Measurements from ENCODE around the gene ZNF441. TPM values are rescaled to one million over a fixed set of nuclear protein-coding genes. Genes with fewer than 3 reads are reported as not detected.
A peak's percentile ranks its signal among the peaks of the same experiment; 100 is the strongest.
"Not testable (repeated sequence)": the region's sequence is repeated elsewhere in the genome, so short reads cannot be mapped to it uniquely, and the experiment has no call there.

Gene ZNF441
- total RNA-seq, 1 donor from 2014 or later, result 6.6 TPM

- DNase-seq (ENCODE audit: low spot score), result no peak
Observed at GRCh38 chr19:11780431-11781020, 13.7 kb downstream of the ZNF441 start.

GRCh38 chr19:11781295-11782057 is 14.7 kb downstream of the ZNF441 start:
- no peak for DNase-seq (ENCODE audit: low spot score)

GRCh38 chr19:11783767-11784166 is 17.0 kb downstream of the ZNF441 start:
- DNase-seq (ENCODE audit: low spot score), result no peak

GRCh38 chr19:11784356-11784755 is 17.6 kb downstream of the ZNF441 start:
- DNase-seq (ENCODE audit: low spot score), result no peak

- no peak for DNase-seq (ENCODE audit: low spot score)
Observed at GRCh38 chr19:11787536-11787935, 20.7 kb downstream of the ZNF441 start.

- no peak for DNase-seq (ENCODE audit: low spot score)
Observed at GRCh38 chr19:11792942-11793341, 26.1 kb downstream of the ZNF441 start.

GRCh38 chr19:11797491-11797890 is 30.7 kb downstream of the ZNF441 start:
- DNase-seq (ENCODE audit: low spot score), result peak; percentile 92

GRCh38 chr19:11798391-11799330 is 31.9 kb downstream of the ZNF441 start, which contains the start of gene ZNF491:
TSS of gene ZNF491 (plus strand) at chr19:11798523. CDS start at chr19:11805954, 7,431 bp downstream.
- peak; percentile 94 for DNase-seq (ENCODE audit: low spot score)

- no peak for DNase-seq (ENCODE audit: low spot score)
Observed at GRCh38 chr19:11806354-11807098, 39.7 kb downstream of the ZNF441 start.

GRCh38 chr19:11807099-11807380 is 40.2 kb downstream of the ZNF441 start:
- DNase-seq (ENCODE audit: low spot score), result no peak

GRCh38 chr19:11813703-11814028 is 46.9 kb downstream of the ZNF441 start:
- DNase-seq (ENCODE audit: low spot score), result no peak

GRCh38 chr19:11814029-11814699 is 47.4 kb downstream of the ZNF441 start, which contains the start of gene ZNF440:
TSS of gene ZNF440 (plus strand) at chr19:11814273. CDS start at chr19:11814448, 175 bp downstream.
- peak; percentile 97 for DNase-seq (ENCODE audit: low spot score)

GRCh38 chr19:11814700-11815035 is 47.9 kb downstream of the ZNF441 start:
- DNase-seq (ENCODE audit: low spot score), result no peak

- no peak for DNase-seq (ENCODE audit: low spot score)
Observed at GRCh38 chr19:11821474-11822109, 54.8 kb downstream of the ZNF441 start.

- DNase-seq (ENCODE audit: low spot score), result not testable (repeated sequence)
Observed at GRCh38 chr19:11828957-11829876, 62.4 kb downstream of the ZNF441 start.

- DNase-seq (ENCODE audit: low spot score), result no peak
Observed at GRCh38 chr19:11832253-11832912, 65.6 kb downstream of the ZNF441 start.

- no peak for DNase-seq (ENCODE audit: low spot score)
Observed at GRCh38 chr19:11833541-11833940, 66.7 kb downstream of the ZNF441 start.
